ENCODE results near the gene MBD5.

GRCh38 chr2:148561389-148561788 lies 540.5 kb downstream of the MBD5 start:
- TF ChIP-seq CTCF (IDR thresholded peaks at IDR 0.05) = no peak
- TF ChIP-seq EZH2 (IDR thresholded peaks at IDR 0.05; ENCODE audit: borderline replicate concordance, insufficient read depth, low read depth, low read length, poor library complexity, severe bottlenecking) = no peak
